H1 (cell line): Measurements from ENCODE around the gene STT3B. TPM values are rescaled to one million over a fixed set of nuclear protein-coding genes. Genes with fewer than 3 reads are reported as not detected.

Experiments
- ATF2 ChIP-seq: IDR thresholded peaks from 2 replicates; pipeline ENCODE4 v1.6.1; 2012; ENCODE audit warnings: low read length, inconsistent platforms
- EGR1 ChIP-seq: IDR thresholded peaks from 2 replicates; pipeline ENCODE4 v1.6.1; 2011; ENCODE audit warnings: low read depth, low read length, borderline replicate concordance
- POLR2AphosphoS5 ChIP-seq: IDR thresholded peaks from 2 replicates; pipeline ENCODE4 v1.6.1; 2011; ENCODE audit warnings: low read depth, low read length
- USF2 ChIP-seq: IDR thresholded peaks from 2 replicates; pipeline ENCODE4 v1.6.1; 2011; ENCODE audit warnings: low read length, improper control_type of control experiment
- polyA plus RNA-seq, 7 experiments: library from polyadenylated mRNA; depleted of rRNA in 3 of 7; stranded (reverse) in 5 of 7; unstranded in 2 of 7; fragments of >200 nt in 5 of 7; fragments of 200-250 nt in 2 of 7; gene quantifications; 1 replicate in 5 of 7; 2 replicates in 1 of 7; 4 replicates in 1 of 7; pipeline versions ENCODE4 v1.2.1 to v1.2.3, GENCODE V29; 2011 to 2013; ENCODE audit warnings: missing spikeins in 2 of 7, mixed read lengths in 2 of 7
- total RNA-seq: library from RNA; stranded (reverse); fragmentation: NEBNext Ultra II Directional; extraction: Animal tissue kit (Norgen Biotek cat#: 25700); gene quantifications from 2 replicates; pipeline ENCODE4 v1.2.1, GENCODE V29; 2021

The STT3B gene
- total and polyA plus RNA-seq, 2 of the 8 experiments (the other 6 are each of a cell fraction or from before 2014, with no cell fraction given): 43.5 to 134 TPM

DNA sequence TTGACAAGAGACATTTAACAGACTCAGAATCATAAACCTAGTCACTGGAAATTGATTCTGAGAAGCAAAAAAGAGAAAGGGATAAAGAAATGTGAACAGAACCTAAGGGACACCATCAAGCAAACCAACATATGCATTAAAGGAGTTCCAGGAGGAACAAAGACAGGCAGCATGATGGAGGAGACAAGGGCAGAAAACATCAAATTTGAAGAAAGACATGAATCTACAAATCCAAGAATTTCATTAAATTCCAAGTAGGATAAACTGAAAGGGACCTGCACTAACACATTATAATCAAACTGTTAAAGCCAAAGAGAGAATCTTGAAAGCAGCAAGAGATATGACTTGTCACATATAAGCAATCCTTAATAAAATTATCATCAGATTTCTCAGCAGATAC lies 122.3 kb downstream of the STT3B start (continued):
- no peak for TF ChIP-seq POLR2AphosphoS5
- no peak for TF ChIP-seq EGR1
- TF ChIP-seq USF2: no peak
- no peak for TF ChIP-seq ATF2
